Stimulated activated CD4-positive, alpha-beta T cell treated with anti-CD3 and anti-CD28 coated beads, Interleukin-2, amount 100 ng/mL, for 24 hours (primary cell): ENCODE results near the gene PRR18.
"Not testable (repeated sequence)": the region's sequence is repeated elsewhere in the genome, so short reads cannot be mapped to it uniquely, and the experiment has no call there.

Source experiments
- DNase-seq, 2 donors: peaks; one replicate each; pipeline ENCODE4 v3.0.0-alpha.2; 2020

PRR18 gene

GRCh38 chr6:166308033-166308768 lies at the start of gene PRR18:
TSS of gene PRR18 (minus strand) at chr6:166308392. CDS start at chr6:166308142, 250 bp downstream.
- peak in 1 of 2 donors; percentile 30 for DNase-seq

- DNase-seq = no peak
Measured at GRCh38 chr6:166355552-166355951, 47.4 kb upstream of the PRR18 start.

GRCh38 chr6:166354965-166355364 lies 46.8 kb upstream of the PRR18 start:
- no peak for DNase-seq

GRCh38 chr6:166354143-166354542 lies 46.0 kb upstream of the PRR18 start:
- no peak for DNase-seq

GRCh38 chr6:166353507-166353906 lies 45.3 kb upstream of the PRR18 start:
- DNase-seq = no peak

- DNase-seq = no peak
Measured at GRCh38 chr6:166352923-166353322, 44.7 kb upstream of the PRR18 start.

GRCh38 chr6:166351715-166352285 lies 43.6 kb upstream of the PRR18 start:
- no peak for DNase-seq

GRCh38 chr6:166348305-166348949 lies 40.2 kb upstream of the PRR18 start:
- DNase-seq = no peak

- DNase-seq = no peak
Measured at GRCh38 chr6:166346965-166347364, 38.8 kb upstream of the PRR18 start.

- no peak for DNase-seq
Measured at GRCh38 chr6:166346449-166346848, 38.3 kb upstream of the PRR18 start.

GRCh38 chr6:166345672-166346071 lies 37.5 kb upstream of the PRR18 start:
- not testable (repeated sequence) for DNase-seq

- not testable (repeated sequence) for DNase-seq
Measured at GRCh38 chr6:166344921-166345320, 36.7 kb upstream of the PRR18 start.

GRCh38 chr6:166344240-166344639 lies 36.0 kb upstream of the PRR18 start:
- no peak for DNase-seq

- DNase-seq = no peak
Measured at GRCh38 chr6:166343150-166343487, 34.9 kb upstream of the PRR18 start.

GRCh38 chr6:166342349-166343149 lies 34.4 kb upstream of the PRR18 start, which contains the start of gene SFT2D1:
TSS of gene SFT2D1 (minus strand) at chr6:166342545. CDS start at chr6:166342481, 64 bp downstream.
- DNase-seq = peak; percentile 79 to 87

GRCh38 chr6:166341977-166342348 lies 33.8 kb upstream of the PRR18 start:
- peak in 1 of 2 donors; percentile 23 for DNase-seq

- DNase-seq = no peak
Measured at GRCh38 chr6:166341464-166341863, 33.3 kb upstream of the PRR18 start.

GRCh38 chr6:166338854-166339253 lies 30.7 kb upstream of the PRR18 start:
- DNase-seq = no peak

GRCh38 chr6:166336847-166337246 lies 28.7 kb upstream of the PRR18 start:
- DNase-seq = no peak

- no peak for DNase-seq
Measured at GRCh38 chr6:166335378-166336302, 27.4 kb upstream of the PRR18 start.

GRCh38 chr6:166334878-166335277 lies 26.7 kb upstream of the PRR18 start:
- no peak for DNase-seq
